Common myeloid progenitor, CD34-positive (primary cell): ENCODE measurements around the gene GPR162.
"Not testable (repeated sequence)": the region's sequence is repeated elsewhere in the genome, so short reads cannot be mapped to it uniquely, and the experiment has no call there.

Source experiments
- CTCF ChIA-PET: fragments of 350-600 bp; sonication (Branson Sonifier 250); formaldehyde crosslinking; loops from one replicate; lab custom pipeline; 2021; ENCODE audit warnings: antibody characterized with exemption; lab: Charles Lee
- POLR2A ChIA-PET: fragments of 350-600 bp; sonication (Branson Sonifier 250); formaldehyde crosslinking; loops from one replicate; lab custom pipeline; 2021; ENCODE audit warnings: antibody characterized with exemption; lab: Charles Lee
- DNase-seq, 3 donors: peaks; one replicate each; pipeline versions ENCODE4 v3.0.0 to v3.0.0-alpha.2; 2013
- H3K27ac ChIP-seq, 2 experiments: 1 replicate in 1 of 2; 2 replicates in 1 of 2; pipeline ENCODE4 v1.7.0; 2013; ENCODE audit warnings: inconsistent platforms in 2 of 2, low read length in 2 of 2, mild to moderate bottlenecking in 2 of 2, low read depth in 1 of 2, moderate library complexity in 1 of 2; ENCODE audit not compliant: severe bottlenecking in 2 of 2, insufficient read depth in 1 of 2, poor library complexity in 1 of 2
- H3K27me3 ChIP-seq, 5 experiments: replicated peaks in 2 of 5; 1 replicate in 3 of 5; 2 replicates in 2 of 5; pipeline versions ENCODE4 v1.6.1 to v1.7.0; 2013; ENCODE audit warnings: low read length in 4 of 5, mild to moderate bottlenecking in 2 of 5, moderate library complexity in 2 of 5, inconsistent platforms in 1 of 5; ENCODE audit not compliant: insufficient read depth in 5 of 5, control insufficient read depth in 4 of 5
- H3K36me3 ChIP-seq, 4 experiments: 1 replicate in 2 of 4; 2 replicates in 2 of 4; pipeline versions ENCODE4 v1.6.1 to v1.7.0; 2013; ENCODE audit warnings: low read length in 3 of 4, control low read depth in 1 of 4, mild to moderate bottlenecking in 1 of 4; ENCODE audit not compliant: control insufficient read depth in 4 of 4, insufficient read depth in 4 of 4
- H3K4me1 ChIP-seq, 4 experiments: 1 replicate in 3 of 4; 2 replicates in 1 of 4; pipeline versions ENCODE4 v1.6.1 to v1.7.1; 2013; ENCODE audit warnings: low read length in 3 of 4, mild to moderate bottlenecking in 3 of 4, control low read depth in 1 of 4, inconsistent platforms in 1 of 4, moderate library complexity in 1 of 4; ENCODE audit not compliant: control insufficient read depth in 4 of 4, insufficient read depth in 4 of 4; ENCODE audit errors: control extremely low read depth in 1 of 4
- H3K4me3 ChIP-seq, 7 experiments: 1 replicate in 4 of 7; 2 replicates in 3 of 7; pipeline versions ENCODE4 v1.5.1 to v1.7.0; 2013; ENCODE audit warnings: mild to moderate bottlenecking in 7 of 7, low read length in 6 of 7, moderate library complexity in 6 of 7, inconsistent platforms in 2 of 7, low read depth in 2 of 7, control low read depth in 1 of 7; ENCODE audit not compliant: insufficient read depth in 4 of 7, control insufficient read depth in 1 of 7; ENCODE audit errors: extremely low read depth in 1 of 7
- H3K9me3 ChIP-seq, 5 experiments: 1 replicate in 4 of 5; 2 replicates in 1 of 5; pipeline versions ENCODE4 v1.6.1 to v1.7.1; 2013; ENCODE audit warnings: low read length in 4 of 5, mild to moderate bottlenecking in 2 of 5, inconsistent platforms in 1 of 5, low read depth in 1 of 5, moderate library complexity in 1 of 5; ENCODE audit not compliant: control insufficient read depth in 4 of 5, insufficient read depth in 2 of 5; ENCODE audit errors: control extremely low read depth in 1 of 5
- WGBS: methylation state at CpG from one replicate; pipeline ENCODE4 v1.1.5; 2013; ENCODE audit not compliant: insufficient coverage; 5-methylcytosine and 5-hydroxymethylcytosine counted together

The GPR162 gene

DNA sequence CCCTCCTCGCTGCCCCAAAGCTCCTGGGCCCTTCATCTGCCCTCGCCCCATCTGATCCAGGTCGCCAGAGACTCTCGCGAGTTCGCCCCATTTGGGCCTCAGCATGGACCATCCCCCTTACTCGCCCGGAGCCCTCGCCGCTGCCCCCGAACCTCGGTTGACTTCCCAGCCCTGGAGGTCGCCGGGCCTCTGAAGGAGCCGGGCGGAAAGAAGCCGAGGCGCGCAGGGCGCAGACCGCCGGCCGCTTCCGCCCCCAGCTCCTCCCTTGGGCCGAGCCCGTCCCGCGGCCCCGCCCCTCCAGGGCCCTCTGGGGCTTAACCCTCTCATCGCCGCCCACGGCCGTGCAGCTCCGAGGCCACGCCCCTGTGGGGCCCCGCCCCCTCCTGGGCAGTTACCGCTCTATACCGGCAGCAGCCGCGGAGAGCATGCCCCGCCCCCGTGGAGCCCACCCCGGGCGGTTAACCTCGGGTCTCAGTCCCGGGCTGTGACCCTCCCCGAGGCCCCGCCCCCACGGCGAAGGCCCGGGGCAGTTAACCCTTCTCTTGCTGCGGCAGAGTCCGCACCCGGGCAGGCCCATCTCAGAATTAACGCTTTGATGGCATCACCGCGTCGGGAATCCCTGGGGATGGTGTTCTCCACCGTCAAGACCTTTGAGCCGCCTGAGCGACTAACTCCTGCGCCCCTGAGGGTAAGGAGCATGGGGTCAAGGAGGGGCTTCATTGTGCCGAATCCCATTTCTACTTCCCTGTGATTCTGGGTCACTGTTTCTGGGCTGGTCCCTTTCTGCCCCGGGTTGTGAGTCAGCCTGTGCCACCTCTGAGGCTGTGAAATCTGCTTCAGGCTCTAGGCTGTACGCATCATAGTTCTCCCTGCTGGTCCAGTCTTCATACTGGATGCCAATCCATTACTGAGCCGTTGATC lies 51.7 kb downstream of the GPR162 start, which contains the start of gene SPSB2:
SPSB2 (minus strand) TSS at position 210 of the 921 bp plus-strand sequence. CDS start 402 bp downstream, outside the sequence.
- H3K4me1 ChIP-seq, result peaks cover 16 to 63% (median 55%) of the 10 kb centered on the region in 4 experiments
- POLR2A ChIA-PET, result interaction anchor here (0.9 to 2.6 kb wide), 6 partner anchors 17 to 235 kb away, joined by 3 to 21 read pairs (median 5); partner anchors contain the start of genes C12orf57, C1RL, RNU7-1 and USP5

DNA sequence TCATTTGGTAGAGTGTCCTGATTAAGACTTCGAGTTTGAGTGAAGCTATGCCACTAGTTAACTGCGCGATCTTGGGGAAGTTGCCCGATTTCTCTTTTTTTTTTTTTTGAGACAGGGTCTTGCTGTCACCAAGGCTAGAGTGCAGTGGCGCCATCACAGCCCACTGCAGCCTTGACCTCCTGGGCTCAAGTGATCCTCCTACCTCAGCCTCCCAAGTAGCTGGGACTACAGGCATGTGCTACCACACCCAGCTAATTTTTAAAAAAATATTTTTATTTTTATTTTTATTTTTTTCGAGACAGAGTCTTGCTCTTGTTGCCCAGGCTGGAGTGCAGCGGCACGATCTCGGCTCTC lies 52.4 kb downstream of the GPR162 start:
- peak overlapping the region; percentile 20 to 77 for H3K27ac ChIP-seq
- H3K4me3 ChIP-seq, result peak overlapping the region; percentile 50 to 94 (median 80)
- POLR2A ChIA-PET, result interaction anchor here (1.2 to 2.6 kb wide), 2 partner anchors 17 to 22 kb away, joined by 4 to 21 read pairs; partner anchors contain the start of gene USP5
- H3K27me3 ChIP-seq, DNase-seq, H3K9me3 ChIP-seq: not testable (repeated sequence)
- peaks cover 4 to 27% (median 21%) of the 10 kb centered on the region in 4 experiments for H3K36me3 ChIP-seq
- peaks cover 10 to 56% (median 49%) of the 10 kb centered on the region in 4 experiments for H3K4me1 ChIP-seq
- 41% methylated on average over 8 of the region's 9 CpGs for WGBS
- CTCF ChIA-PET, result interaction anchor here (0.7 to 9.4 kb wide), 10 partner anchors 8 to 237 kb away, joined by 3 to 105 read pairs (median 6); partner anchors contain the start of gene LRRC23

More for the DNA sequence above, 51.7 kb downstream of the GPR162 start, which contains the start of gene SPSB2:
- H3K27ac ChIP-seq, result peak within 1 kb of the TSS; percentile 55 to 86
- no peaks in the 10 kb centered on the region for H3K27me3 ChIP-seq
- WGBS, result under 1% methylated on average over 49 of the region's 66 CpGs
- no peaks in the 10 kb centered on the region for H3K9me3 ChIP-seq
- peaks cover 4 to 29% (median 22%) of the 10 kb centered on the region in 4 experiments for H3K36me3 ChIP-seq
- peak within 1 kb of the TSS; percentile 77 to 94 (median 82) for H3K4me3 ChIP-seq
- peak; percentile 98 to 99 (median 99) for DNase-seq
- CTCF ChIA-PET, result interaction anchor here (0.7 to 9.4 kb wide), 35 partner anchors 9 to 238 kb away, joined by 3 to 105 read pairs (median 5); partner anchors contain the start of genes C12orf57, CDCA3, LRRC23 and MLF2
